ENCODE data around the gene EML1. TPM values are rescaled to one million over a fixed set of nuclear protein-coding genes. Genes with fewer than 3 reads are reported as not detected.

EML1 gene
- total RNA-seq, 3 donors from 2014 or later: 5.4 to 82.5 (median 8.1) TPM

DNA sequence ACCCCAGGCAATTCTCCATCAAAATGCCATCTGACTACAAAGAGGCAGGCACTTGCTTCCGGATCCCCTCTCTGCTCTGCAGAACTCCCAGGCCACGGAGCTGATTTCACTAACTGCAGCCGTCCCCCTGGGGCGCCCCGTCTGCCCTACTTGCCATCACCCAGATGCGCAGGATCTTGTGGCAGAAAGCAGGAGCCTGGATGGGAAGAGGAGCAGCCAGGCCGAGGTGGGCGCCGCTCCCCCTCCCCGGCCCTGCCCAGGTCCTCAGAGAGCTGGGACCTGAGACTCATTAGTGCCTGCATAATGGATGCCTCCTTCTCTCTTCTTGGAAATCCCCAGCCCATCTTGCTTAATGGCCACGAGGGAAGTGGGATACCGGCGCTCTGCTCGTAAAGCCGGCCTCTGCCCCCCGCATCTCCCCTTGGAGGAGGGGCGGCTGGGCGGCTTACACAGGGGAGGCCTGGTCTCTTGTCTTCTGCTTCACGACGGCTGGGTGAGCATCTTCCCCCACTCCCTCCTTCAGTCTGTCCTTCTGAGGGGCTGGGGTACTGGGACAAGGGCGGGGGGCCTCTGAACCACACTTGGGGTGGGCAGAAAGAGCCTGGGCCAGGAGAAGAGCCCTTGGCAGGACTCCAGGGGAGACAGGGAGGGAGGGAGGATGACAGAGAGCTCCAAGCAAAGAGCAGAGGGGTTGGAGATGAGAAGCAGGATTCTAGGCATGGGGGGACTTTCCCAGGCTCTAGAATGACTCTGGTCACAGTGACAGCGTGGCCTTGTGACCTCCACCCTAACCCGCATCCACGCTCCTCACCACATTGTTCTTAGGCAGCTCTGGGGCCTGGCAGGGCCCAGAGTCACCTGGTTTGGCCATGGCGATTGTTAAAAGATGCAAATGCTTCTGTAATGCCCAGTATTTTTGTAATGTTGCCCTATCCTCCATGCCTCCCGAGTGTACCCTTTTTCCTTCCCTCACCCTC lies 19.4 kb upstream of the EML1 start:
- DNase-seq: no peak
- Histone ChIP-seq H3K4me1 (ENCODE audit: low read depth) (no peaks in the 10 kb centered on the region), H3K9me3 (no peaks in the 10 kb centered on the region), H3K36me3 (ENCODE audit: low read depth) (no peaks in the 10 kb centered on the region), H3K4me3 (no peak overlapping the region)
- no peak for ATAC-seq
- intact Hi-C loops (cut with DNase I, micrococcal nuclease): no loop called here
- TF ChIP-seq, protein P1, sequence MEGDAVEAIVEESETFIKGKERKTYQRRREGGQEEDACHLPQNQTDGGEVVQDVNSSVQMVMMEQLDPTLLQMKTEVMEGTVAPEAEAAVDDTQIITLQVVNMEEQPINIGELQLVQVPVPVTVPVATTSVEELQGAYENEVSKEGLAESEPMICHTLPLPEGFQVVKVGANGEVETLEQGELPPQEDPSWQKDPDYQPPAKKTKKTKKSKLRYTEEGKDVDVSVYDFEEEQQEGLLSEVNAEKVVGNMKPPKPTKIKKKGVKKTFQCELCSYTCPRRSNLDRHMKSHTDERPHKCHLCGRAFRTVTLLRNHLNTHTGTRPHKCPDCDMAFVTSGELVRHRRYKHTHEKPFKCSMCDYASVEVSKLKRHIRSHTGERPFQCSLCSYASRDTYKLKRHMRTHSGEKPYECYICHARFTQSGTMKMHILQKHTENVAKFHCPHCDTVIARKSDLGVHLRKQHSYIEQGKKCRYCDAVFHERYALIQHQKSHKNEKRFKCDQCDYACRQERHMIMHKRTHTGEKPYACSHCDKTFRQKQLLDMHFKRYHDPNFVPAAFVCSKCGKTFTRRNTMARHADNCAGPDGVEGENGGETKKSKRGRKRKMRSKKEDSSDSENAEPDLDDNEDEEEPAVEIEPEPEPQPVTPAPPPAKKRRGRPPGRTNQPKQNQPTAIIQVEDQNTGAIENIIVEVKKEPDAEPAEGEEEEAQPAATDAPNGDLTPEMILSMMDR (IDR thresholded peaks at IDR 0.05): no peak

DNA sequence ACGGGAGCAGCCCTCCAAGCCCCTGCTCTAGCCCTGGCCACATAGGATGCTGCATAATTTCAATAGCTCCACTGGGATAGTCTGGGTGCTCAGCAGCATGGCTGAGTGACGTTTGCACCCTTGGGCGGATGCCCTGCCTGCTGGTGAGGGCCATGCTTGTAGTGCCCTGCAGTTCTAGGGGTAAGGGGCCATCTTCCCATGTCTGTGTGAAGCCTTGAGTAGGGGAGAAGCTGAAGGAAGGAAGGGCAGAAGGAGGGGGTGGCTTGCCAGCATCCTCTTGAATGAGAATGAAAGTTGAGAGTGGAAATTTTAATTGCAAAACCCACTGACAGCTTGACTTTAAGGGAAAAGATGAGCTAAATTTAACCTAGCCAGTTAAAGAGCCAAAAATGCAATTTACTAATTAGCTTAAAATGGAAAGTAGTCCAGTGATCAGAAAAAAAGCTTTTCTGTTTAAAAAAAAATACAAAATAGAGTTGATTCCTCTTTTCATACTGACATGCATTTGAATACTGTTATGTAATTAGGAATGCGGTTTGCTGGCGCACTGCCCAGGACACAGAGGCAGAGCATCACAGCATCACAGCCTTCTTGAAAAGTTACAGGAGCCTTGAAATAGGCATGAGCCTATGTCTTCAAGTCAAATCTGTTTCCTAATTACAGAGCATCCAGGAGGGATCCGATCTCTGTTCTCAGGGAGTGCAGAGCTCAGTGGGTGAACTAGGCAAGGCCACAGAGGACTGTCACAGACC lies 18.5 kb upstream of the EML1 start:
- no peak for ATAC-seq
- peak in 1 of 3 donors; percentile 51 for DNase-seq

DNA sequence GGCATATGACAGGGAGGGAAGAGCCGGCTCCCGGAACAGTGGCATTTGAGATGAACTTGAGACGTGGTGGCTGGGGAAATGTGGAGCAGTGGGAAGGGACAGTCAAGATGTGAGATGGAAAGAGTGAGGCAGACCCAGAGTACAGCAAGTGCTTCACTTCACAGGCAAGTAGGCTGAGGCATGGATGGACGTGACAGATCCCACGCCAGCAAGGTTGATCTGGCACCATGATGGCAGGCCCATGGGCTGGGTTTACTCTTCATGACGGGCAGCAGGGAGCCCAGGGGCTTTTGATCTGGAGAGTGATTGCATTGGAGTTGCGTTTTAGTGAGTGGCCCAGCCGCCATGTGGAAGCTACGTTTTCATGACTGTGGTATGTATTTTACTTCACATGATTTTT lies 17.9 kb upstream of the EML1 start:
- intact Hi-C loops (cut with DNase I, micrococcal nuclease): no loop called here
- no peak overlapping the region for H3K4me3 ChIP-seq
- ATAC-seq: no peak
- TF ChIP-seq, protein P1 (IDR thresholded peaks at IDR 0.05): no peak
- DNase-seq: no peak
- no peaks in the 10 kb centered on the region for H3K9me3 ChIP-seq
- H3K4me1 ChIP-seq (ENCODE audit: low read depth): no peaks in the 10 kb centered on the region
- H3K36me3 ChIP-seq (ENCODE audit: low read depth): no peaks in the 10 kb centered on the region

More for the DNA sequence above, 18.5 kb upstream of the EML1 start:
- Histone ChIP-seq H3K4me1 (ENCODE audit: low read depth) (no peaks in the 10 kb centered on the region), H3K4me3 (no peak overlapping the region), H3K36me3 (ENCODE audit: low read depth) (no peaks in the 10 kb centered on the region), H3K9me3 (no peaks in the 10 kb centered on the region)
- TF ChIP-seq, protein P1 (IDR thresholded peaks at IDR 0.05): no peak
- intact Hi-C loops (cut with DNase I, micrococcal nuclease): no loop called here

DNA sequence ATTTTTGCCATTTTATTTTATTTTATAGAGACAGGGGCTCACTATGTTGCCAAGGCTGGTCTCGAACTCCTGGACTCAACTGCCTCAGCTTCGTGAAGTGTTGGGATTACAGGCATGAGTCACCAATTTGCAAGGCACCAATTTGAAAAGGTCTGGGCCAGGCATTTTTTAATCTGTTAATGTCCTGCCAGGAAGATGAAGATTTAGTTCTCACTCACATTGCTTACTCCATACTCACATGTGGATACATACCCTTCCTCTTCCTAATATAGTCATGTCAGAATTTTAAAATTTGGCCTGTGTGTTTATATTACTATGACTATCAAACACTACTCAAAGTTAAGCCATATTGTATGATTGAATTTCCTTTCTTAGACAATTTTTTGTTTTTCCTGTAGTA lies 15.3 kb upstream of the EML1 start:
- H3K4me3 ChIP-seq: no peak overlapping the region
- no peaks in the 10 kb centered on the region for H3K9me3 ChIP-seq
- DNase-seq (no peak), ATAC-seq (no peak)
- intact Hi-C loops (cut with DNase I, micrococcal nuclease): no loop called here
- TF ChIP-seq, protein P1 (IDR thresholded peaks at IDR 0.05): no peak
- H3K4me1 ChIP-seq (ENCODE audit: low read depth): no peaks in the 10 kb centered on the region
- no peaks in the 10 kb centered on the region for H3K36me3 ChIP-seq (ENCODE audit: low read depth)

DNA sequence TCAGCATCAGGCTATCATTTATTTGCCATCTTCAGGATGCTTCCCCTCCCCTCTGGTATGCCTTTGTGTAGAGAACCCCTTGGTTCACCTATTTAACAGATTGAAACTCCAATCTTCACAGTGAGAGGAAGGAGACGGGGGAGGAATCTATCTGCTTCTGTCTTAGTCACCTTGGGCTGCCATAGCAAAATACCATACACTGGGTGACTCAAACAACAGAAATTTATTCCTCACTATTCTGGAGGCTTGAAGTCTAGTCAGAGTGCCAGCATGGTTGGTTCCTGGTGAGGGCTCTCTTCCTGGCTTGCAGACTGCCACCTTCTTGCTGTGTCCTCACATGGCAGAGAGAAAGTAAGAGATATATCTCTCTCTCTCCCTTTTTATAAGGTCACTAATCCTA lies 13.5 kb upstream of the EML1 start:
- H3K4me3 ChIP-seq: no peak overlapping the region
- intact Hi-C loops (cut with DNase I, micrococcal nuclease): no loop called here
- TF ChIP-seq, protein P1 (IDR thresholded peaks at IDR 0.05): no peak
- H3K9me3 ChIP-seq: no peaks in the 10 kb centered on the region
- no peaks in the 10 kb centered on the region for H3K36me3 ChIP-seq (ENCODE audit: low read depth)
- ATAC-seq: no peak
- H3K4me1 ChIP-seq (ENCODE audit: low read depth): no peaks in the 10 kb centered on the region
- DNase-seq: no peak
